HFF-Myc (cell line): ENCODE data around the gene LIPI.

Experiments
- DNase-seq: peaks from one replicate; pipeline ENCODE4 v3.0.0-alpha.2; 2011; ENCODE audit warnings: low read depth; ENCODE audit errors: extremely low read depth
- H3K4me3 ChIP-seq: replicated peaks from 2 replicates; pipeline ENCODE4 v1.5.1; 2011; ENCODE audit warnings: low read depth, mild to moderate bottlenecking, control low read depth, low read length
- TF ChIP-seq, protein P1 (sequence below): IDR thresholded peaks from 2 replicates; pipeline ENCODE4 v1.5.1; 2012; ENCODE audit warnings: mild to moderate bottlenecking, low read depth, low read length, control low read depth; ENCODE audit errors: missing control alignments

Gene LIPI

GRCh38 chr21:14243461-14243860 is 32.7 kb upstream of the LIPI start:
- DNase-seq = no peak
- H3K4me3 ChIP-seq = no peak overlapping the region
- TF ChIP-seq, protein P1, sequence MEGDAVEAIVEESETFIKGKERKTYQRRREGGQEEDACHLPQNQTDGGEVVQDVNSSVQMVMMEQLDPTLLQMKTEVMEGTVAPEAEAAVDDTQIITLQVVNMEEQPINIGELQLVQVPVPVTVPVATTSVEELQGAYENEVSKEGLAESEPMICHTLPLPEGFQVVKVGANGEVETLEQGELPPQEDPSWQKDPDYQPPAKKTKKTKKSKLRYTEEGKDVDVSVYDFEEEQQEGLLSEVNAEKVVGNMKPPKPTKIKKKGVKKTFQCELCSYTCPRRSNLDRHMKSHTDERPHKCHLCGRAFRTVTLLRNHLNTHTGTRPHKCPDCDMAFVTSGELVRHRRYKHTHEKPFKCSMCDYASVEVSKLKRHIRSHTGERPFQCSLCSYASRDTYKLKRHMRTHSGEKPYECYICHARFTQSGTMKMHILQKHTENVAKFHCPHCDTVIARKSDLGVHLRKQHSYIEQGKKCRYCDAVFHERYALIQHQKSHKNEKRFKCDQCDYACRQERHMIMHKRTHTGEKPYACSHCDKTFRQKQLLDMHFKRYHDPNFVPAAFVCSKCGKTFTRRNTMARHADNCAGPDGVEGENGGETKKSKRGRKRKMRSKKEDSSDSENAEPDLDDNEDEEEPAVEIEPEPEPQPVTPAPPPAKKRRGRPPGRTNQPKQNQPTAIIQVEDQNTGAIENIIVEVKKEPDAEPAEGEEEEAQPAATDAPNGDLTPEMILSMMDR = no peak

DNA sequence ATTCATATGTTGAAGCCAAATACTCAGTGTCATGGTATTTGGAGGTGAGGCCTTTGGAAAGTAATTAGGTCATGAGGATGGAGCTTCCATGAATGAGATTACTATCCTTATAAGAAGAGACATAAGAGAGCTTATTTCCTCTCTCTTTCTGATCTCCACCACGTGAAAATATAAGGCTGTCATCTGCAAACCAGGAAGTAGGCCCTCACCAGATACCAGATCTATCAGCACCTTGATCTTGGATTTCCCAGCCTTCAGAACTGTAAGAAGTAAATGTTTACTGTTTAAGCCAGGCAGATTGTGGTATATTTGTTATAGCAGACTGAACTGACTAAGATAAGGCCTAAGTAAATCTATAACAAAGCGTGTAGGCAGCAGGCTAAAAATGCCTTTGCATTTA is 30.5 kb upstream of the LIPI start:
- DNase-seq = no peak
- TF ChIP-seq, protein P1 = no peak
- no peak overlapping the region for H3K4me3 ChIP-seq

GRCh38 chr21:14239281-14239680 is 28.5 kb upstream of the LIPI start:
- DNase-seq = no peak
- no peak overlapping the region for H3K4me3 ChIP-seq
- TF ChIP-seq, protein P1 = no peak

GRCh38 chr21:14236180-14236579 is 25.4 kb upstream of the LIPI start:
- DNase-seq = no peak
- no peak overlapping the region for H3K4me3 ChIP-seq
- TF ChIP-seq, protein P1 = no peak

DNA sequence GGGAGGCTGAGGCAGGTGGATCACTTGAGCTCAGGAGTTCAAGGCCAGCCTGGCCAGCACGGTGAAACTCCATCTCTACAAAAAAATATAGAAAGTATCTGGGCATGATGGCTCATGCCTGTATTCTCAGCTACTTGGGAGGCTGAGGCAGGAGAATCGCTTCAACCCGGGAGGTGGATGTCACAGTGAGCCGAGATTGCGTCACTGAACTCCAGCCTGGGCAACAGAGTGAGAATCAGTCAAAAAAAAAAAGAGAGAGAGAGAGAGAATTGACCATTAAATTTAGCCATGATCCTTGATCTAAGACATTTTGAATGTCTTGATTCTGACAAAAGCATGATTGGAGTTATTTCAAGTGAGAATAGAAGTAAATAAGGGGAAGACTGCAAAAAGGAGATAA is 24.3 kb upstream of the LIPI start:
- DNase-seq = no peak
- no peak overlapping the region for H3K4me3 ChIP-seq
- TF ChIP-seq, protein P1 = no peak

GRCh38 chr21:14229399-14229798 is 18.6 kb upstream of the LIPI start:
- no peak overlapping the region for H3K4me3 ChIP-seq
- TF ChIP-seq, protein P1 = no peak
- DNase-seq = no peak

DNA sequence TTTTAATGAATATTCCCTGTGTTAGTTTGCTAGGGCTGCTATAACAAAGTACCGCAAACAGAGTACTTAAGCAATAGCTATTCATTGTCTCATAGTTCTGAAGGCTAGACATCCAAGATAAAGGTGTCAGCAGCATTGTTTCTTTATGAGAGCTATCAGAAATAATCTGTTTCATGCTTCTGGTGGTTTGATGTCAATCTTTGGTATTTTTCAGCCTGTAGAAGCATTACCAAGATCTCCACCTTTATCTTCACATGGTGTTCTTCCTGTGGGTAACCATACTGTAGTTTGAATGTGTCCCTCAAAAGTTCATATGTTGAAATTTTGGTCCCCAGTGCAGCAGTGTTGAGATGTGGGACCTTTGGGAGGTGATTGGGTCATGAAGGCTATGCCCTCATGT is 12.6 kb upstream of the LIPI start:
- H3K4me3 ChIP-seq = no peak overlapping the region
- DNase-seq = no peak
- TF ChIP-seq, protein P1 = no peak
